Stimulated activated CD8-positive, alpha-beta memory T cell treated with anti-CD3 and anti-CD28 coated beads, Interleukin-15, amount 100 ng/mL, for 1 hour (primary cell): ENCODE data around the gene ZNF740.

Experiments used
- DNase-seq: peaks from one replicate; pipeline ENCODE4 v3.0.0-alpha.2; 2020; ENCODE audit warnings: low read depth

ZNF740 gene

GRCh38 chr12:53227341-53227740 lies 46.8 kb downstream of the ZNF740 start:
- DNase-seq, result no peak

DNA sequence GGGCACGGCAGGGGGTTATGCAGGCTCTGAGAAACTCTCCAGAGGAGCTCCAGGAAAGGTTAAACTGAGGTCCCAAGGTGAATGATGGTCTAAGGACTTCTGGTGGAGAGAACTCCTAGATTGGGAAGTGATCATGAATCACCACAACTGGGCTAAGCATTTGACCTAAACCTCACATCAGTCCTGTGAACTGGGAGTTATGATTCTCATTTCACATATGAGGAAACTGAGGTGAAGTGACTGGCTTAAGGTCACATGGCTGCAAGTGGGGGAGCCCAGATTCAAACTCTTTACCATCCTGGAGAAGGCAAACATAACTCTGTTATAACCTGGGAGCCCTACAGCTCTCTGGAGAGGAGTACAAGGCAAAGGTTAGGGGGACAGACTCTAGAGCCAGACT lies 47.3 kb downstream of the ZNF740 start:
- no peak for DNase-seq

GRCh38 chr12:53229454-53229853 lies 48.9 kb downstream of the ZNF740 start:
- DNase-seq, result no peak

DNA sequence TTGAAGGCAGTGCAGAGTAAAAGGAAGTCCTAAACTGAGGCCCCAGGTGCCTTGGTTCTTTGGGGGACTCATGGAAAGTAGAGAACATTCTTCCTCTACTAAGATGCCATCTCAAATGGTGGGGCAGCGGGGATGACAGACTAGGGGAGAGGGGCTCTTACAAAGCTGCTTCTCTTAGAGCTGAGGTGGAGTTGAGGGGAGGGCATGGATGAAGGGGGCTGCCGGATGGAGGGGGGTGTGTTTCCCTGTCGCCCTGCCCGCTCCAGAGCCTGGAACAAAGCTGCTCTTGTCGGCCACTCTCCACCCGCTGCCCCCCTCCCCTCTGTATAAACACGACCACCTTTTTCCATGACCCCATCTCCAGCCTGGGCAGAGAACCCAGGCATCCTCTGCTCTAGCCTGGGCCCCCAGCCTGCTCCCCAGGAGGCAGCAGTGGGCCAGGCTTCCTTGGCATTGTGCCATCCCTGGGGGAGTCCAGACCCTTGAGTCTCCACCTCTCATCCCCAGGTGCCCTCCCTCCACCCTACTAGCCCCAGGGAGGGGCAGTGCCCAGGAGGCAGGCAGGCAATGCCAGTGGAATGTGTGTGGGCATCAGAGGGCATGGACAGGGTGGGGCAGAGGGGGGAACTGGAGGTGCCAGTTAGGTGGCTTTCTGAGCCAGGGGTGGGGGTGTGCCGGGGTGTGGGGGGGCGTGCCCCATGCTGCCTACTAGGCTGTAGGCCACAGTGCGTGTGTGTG lies 49.8 kb downstream of the ZNF740 start:
- no peak for DNase-seq

DNA sequence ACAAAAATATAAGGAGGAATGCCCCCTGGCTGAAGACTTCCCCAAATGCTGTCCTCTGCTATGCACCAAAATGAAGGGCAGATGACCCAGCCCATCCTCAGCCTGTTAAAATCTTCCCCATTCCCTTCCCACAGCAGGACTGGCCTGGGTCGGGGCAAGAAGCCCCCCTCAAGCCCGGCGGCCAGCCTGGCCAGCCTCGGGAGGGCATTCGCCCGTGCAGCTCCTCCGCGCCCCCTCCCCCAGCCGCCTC lies 51.1 kb downstream of the ZNF740 start:
- DNase-seq, result no peak

GRCh38 chr12:53231921-53232645 lies 51.6 kb downstream of the ZNF740 start, which contains the start of gene RARG:
Gene RARG, minus strand, starts transcription at chr12:53232209. Its CDS starts 4,664 bp downstream, at chr12:53227545.
- peak; percentile 47 for DNase-seq

GRCh38 chr12:53232646-53233461 lies 52.3 kb downstream of the ZNF740 start:
- DNase-seq, result no peak

DNA sequence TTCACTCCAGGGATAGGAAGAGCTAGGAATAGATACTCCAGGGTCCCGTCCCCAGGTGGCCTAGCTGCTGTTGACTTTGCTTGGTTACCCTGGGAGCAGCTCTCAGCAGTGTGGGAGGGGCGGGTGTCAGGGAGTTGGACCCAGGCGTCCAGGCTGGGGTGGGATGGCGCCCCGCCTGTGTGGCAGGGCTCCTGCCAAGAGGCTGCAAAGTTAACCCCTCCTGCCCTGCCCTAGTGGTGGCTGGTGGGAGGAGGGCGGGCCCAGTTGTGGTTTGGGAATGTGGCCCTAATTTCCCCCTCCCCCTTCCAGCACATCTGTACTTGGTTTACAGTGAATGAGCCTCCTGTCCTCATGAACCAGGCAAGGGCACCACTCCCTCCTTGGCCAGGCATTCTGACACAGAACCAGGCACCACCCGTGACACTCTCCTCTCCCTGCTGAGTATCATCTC lies 53.2 kb downstream of the ZNF740 start:
- DNase-seq, result no peak

- DNase-seq, result no peak
Measured at GRCh38 chr12:53234271-53234914, 53.9 kb downstream of the ZNF740 start.

- DNase-seq, result no peak
Measured at GRCh38 chr12:53235164-53235563, 54.6 kb downstream of the ZNF740 start.

DNA sequence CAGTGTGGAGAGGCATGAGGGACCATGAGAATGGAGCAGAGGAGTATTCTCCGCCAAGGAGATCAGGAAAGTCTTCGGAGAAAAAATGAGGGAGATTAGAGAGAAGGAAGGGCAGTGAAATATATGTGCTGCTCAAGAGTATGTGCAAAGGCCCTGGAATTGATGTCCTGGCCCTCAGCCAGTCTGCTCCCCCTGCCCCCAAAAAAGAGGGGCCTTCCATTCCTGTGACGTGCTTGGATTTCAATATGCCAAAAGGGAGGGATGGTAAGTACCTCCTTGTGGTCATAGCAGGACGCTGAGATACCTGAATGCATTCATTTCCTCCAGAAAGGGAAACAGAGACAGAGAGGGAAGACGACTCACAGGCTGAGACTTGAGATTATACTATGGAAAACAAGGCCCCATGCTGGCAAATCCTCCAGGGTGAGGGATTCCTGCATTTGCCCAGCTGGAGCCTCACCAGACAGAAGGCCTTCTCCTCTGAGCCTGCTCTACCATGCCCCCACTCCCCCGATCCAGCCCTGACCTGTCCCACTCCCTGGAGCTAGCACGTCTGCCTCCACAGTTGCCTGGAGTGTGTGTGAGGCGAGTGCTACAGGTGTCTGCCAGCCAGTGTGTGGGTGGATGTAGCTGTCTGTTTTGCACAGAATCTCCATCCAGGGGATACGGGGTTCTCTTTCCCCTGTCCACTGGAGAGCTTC lies 55.4 kb downstream of the ZNF740 start:
- DNase-seq, result no peak

DNA sequence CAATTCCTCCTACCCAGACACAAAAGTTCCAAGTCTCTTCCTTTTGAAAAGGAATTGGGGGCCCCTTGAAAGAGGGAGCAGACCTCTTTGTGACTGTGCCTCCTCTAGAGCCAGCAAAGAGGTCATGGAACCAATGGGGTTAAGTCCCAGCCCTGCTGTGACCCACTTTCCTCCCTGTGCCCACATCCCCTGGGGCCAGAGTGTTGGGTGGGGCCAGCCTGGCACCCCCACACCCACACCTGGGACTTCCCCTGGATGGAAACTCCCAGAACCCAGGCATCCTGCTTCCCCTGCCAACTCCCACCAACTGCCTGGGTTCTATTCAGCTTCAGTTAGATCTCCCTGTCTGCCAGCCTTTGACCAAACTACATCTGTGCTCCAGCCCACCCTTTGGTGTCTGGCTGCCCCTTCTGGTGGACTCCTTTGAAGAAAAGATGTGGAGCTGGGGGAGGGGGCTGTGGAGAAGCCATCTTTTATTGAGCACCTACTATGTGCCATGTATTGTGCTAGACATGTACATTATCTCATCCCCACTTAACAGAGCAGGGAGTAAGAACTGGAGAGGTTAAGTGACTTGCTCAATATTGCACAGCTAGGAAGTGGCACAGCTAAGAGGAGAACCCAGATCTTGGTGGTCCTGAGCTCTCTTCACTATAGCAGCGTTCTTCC lies 56.1 kb downstream of the ZNF740 start:
- no peak for DNase-seq

DNA sequence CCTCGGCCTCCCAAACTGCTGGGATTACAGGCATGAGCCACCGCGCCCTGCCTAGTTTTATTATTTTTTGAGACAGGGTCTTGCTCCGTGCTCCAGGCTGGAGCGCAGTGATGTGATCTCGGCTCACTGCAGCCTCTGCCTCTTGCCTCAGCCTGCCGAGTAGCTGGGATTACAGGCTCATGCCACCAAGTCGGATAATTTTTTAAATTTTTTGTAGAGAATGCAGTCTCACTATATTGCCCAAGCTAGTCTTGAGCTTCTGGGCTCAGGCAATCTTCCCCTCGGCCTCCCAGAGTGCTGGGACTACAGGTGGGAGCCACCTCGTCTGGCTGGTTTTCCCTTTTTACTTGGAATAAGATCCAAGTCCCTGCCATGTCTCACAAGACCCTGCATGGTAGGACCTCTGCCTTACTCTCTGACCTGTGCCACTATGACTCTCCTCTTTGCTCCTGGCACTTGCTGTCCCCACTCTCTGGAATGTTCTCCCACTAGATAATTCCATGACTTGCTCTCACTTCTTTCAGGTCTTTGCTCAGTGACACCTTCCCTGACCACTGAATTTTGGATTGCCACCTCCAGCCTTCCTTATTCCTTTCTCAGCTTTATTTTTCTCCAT lies 59.2 kb downstream of the ZNF740 start:
- DNase-seq, result no peak

- no peak for DNase-seq
Measured at GRCh38 chr12:53241623-53242412, 61.3 kb downstream of the ZNF740 start.

- DNase-seq, result no peak
Measured at GRCh38 chr12:53244337-53244736, 63.8 kb downstream of the ZNF740 start.
